ENCODE measurements around the gene MFGE8.

MFGE8 gene

GRCh38 chr15:88897456-88898194, 15.6 kb downstream of the MFGE8 start:
- peak; percentile 86 for DNase-seq

- no peak for DNase-seq
These were observed 16.1 kb downstream of the MFGE8 start for GRCh38 chr15:88897142-88897455.

GRCh38 chr15:88896333-88897033, 16.7 kb downstream of the MFGE8 start:
- no peak for DNase-seq

- DNase-seq, result peak; percentile 66
These were observed 18.1 kb downstream of the MFGE8 start, which contains the start of gene HAPLN3 for GRCh38 chr15:88894819-88895767. Gene HAPLN3 (minus strand): TSS chr15:88895544. CDS start chr15:88887298, 8,246 bp downstream.

- peak; percentile 93 for DNase-seq
These were observed 18.8 kb downstream of the MFGE8 start for GRCh38 chr15:88894348-88894818.

GRCh38 chr15:88891540-88892254, 21.5 kb downstream of the MFGE8 start:
- DNase-seq, result no peak

- no peak for DNase-seq
These were observed 22.7 kb downstream of the MFGE8 start for GRCh38 chr15:88890495-88890894.

- DNase-seq, result no peak
These were observed 24.5 kb downstream of the MFGE8 start for GRCh38 chr15:88888719-88889118.

GRCh38 chr15:88887068-88887580, 26.1 kb downstream of the MFGE8 start:
- DNase-seq, result no peak

- no peak for DNase-seq
These were observed 30.4 kb downstream of the MFGE8 start for GRCh38 chr15:88882785-88883184.

GRCh38 chr15:88881775-88882174, 31.4 kb downstream of the MFGE8 start:
- no peak for DNase-seq

GRCh38 chr15:88880944-88881740, 32.0 kb downstream of the MFGE8 start:
- DNase-seq, result no peak

- DNase-seq, result peak; percentile 41
These were observed 34.4 kb downstream of the MFGE8 start for GRCh38 chr15:88878720-88879184.

GRCh38 chr15:88877906-88878305, 35.3 kb downstream of the MFGE8 start:
- no peak for DNase-seq

GRCh38 chr15:88877415-88877814, 35.8 kb downstream of the MFGE8 start:
- DNase-seq, result no peak

GRCh38 chr15:88876573-88876972, 36.6 kb downstream of the MFGE8 start:
- no peak for DNase-seq

GRCh38 chr15:88874684-88875083, 38.5 kb downstream of the MFGE8 start:
- no peak for DNase-seq

- no peak for DNase-seq
These were observed 38.9 kb downstream of the MFGE8 start for GRCh38 chr15:88874275-88874674.

GRCh38 chr15:88873786-88874185, 39.4 kb downstream of the MFGE8 start:
- DNase-seq, result no peak

GRCh38 chr15:88872706-88873105, 40.5 kb downstream of the MFGE8 start:
- DNase-seq, result no peak

- no peak for DNase-seq
These were observed 41.1 kb downstream of the MFGE8 start for GRCh38 chr15:88872106-88872505.
